ENCODE results near the gene ABCC8.

Gene ABCC8

GRCh38 chr11:17403980-17404759, 72.5 kb downstream of the ABCC8 start:
- DNase-seq (ENCODE audit: low read depth), result no peak

- DNase-seq (ENCODE audit: low read depth), result no peak
Observed at GRCh38 chr11:17402486-17402885, 74.2 kb downstream of the ABCC8 start.

GRCh38 chr11:17401841-17402240, 74.8 kb downstream of the ABCC8 start:
- DNase-seq (ENCODE audit: low read depth), result no peak

GRCh38 chr11:17401316-17401715, 75.3 kb downstream of the ABCC8 start:
- DNase-seq (ENCODE audit: low read depth), result no peak

- no peak for DNase-seq (ENCODE audit: low read depth)
Observed at GRCh38 chr11:17400048-17400775, 76.4 kb downstream of the ABCC8 start.

- no peak for DNase-seq (ENCODE audit: low read depth)
Observed at GRCh38 chr11:17399236-17399635, 77.4 kb downstream of the ABCC8 start.

GRCh38 chr11:17397311-17398002, 79.2 kb downstream of the ABCC8 start:
- no peak for DNase-seq (ENCODE audit: low read depth)

- no peak for DNase-seq (ENCODE audit: low read depth)
Observed at GRCh38 chr11:17396598-17397310, 79.9 kb downstream of the ABCC8 start.

- no peak for DNase-seq (ENCODE audit: low read depth)
Observed at GRCh38 chr11:17395978-17396377, 80.7 kb downstream of the ABCC8 start.

GRCh38 chr11:17395554-17395961, 81.1 kb downstream of the ABCC8 start:
- DNase-seq (ENCODE audit: low read depth), result no peak

- DNase-seq (ENCODE audit: low read depth), result no peak
Observed at GRCh38 chr11:17394743-17395390, 81.8 kb downstream of the ABCC8 start.

GRCh38 chr11:17393472-17393871, 83.2 kb downstream of the ABCC8 start:
- DNase-seq (ENCODE audit: low read depth), result no peak

- no peak for DNase-seq (ENCODE audit: low read depth)
Observed at GRCh38 chr11:17392872-17393271, 83.8 kb downstream of the ABCC8 start.

GRCh38 chr11:17391493-17392355, 84.9 kb downstream of the ABCC8 start:
- no peak for DNase-seq (ENCODE audit: low read depth)

- no peak for DNase-seq (ENCODE audit: low read depth)
Observed at GRCh38 chr11:17389957-17390649, 86.5 kb downstream of the ABCC8 start.

- DNase-seq (ENCODE audit: low read depth), result peak; percentile 69
Observed at GRCh38 chr11:17389211-17389956, 87.3 kb downstream of the ABCC8 start.

- DNase-seq (ENCODE audit: low read depth), result peak; percentile 9
Observed at GRCh38 chr11:17388609-17389210, 87.9 kb downstream of the ABCC8 start, which contains the start of gene KCNJ11. Gene KCNJ11, minus strand, starts transcription at chr11:17388659. Its CDS starts 568 bp downstream, at chr11:17388091.

GRCh38 chr11:17387811-17388210, 88.8 kb downstream of the ABCC8 start:
- no peak for DNase-seq (ENCODE audit: low read depth)

GRCh38 chr11:17387254-17387653, 89.4 kb downstream of the ABCC8 start:
- DNase-seq (ENCODE audit: low read depth), result no peak
